Uterus (tissue), 4 donors: Measurements from ENCODE around the gene TRIM60. TPM values are rescaled to one million over a fixed set of nuclear protein-coding genes. Genes with fewer than 3 reads are reported as not detected.
"Not testable (repeated sequence)": the region's sequence is repeated elsewhere in the genome, so short reads cannot be mapped to it uniquely, and the experiment has no call there.

Experiments used
- DNase-seq, 2 donors: peaks; one replicate each; pipeline ENCODE4 v3.0.0-alpha.2; 2019 to 2020
- H3K27ac ChIP-seq, 2 donors: fragments of 200-600 bp; sonication (generic); 1 replicate in 1 of 2; 2 replicates in 1 of 2; pipeline ENCODE4 v1.5.1; 2016 to 2018
- H3K27me3 ChIP-seq, 2 donors: fragments of 200-600 bp; sonication (generic); one replicate each; pipeline ENCODE4 v1.5.1; 2018 to 2019; ENCODE audit warnings: control low read depth in 1 of 2
- H3K36me3 ChIP-seq, 2 donors: fragments of 200-600 bp; sonication (generic); one replicate each; pipeline ENCODE4 v1.5.1; 2019; ENCODE audit warnings: control low read depth in 1 of 2
- H3K4me1 ChIP-seq, 2 donors: fragments of 200-600 bp; sonication (generic); one replicate each; pipeline ENCODE4 v1.5.1; 2018 to 2019; ENCODE audit warnings: control low read depth in 1 of 2
- H3K4me3 ChIP-seq, 2 donors: fragments of 200-600 bp; sonication (generic); 1 replicate in 1 of 2; 2 replicates in 1 of 2; pipeline ENCODE4 v1.5.1; 2018 to 2019; ENCODE audit warnings: mild to moderate bottlenecking in 1 of 2
- H3K9me3 ChIP-seq, 2 donors: fragments of 200-600 bp; sonication (generic); one replicate each; pipeline ENCODE4 v1.5.1; 2019; ENCODE audit warnings: control low read depth in 1 of 2
- CTCF ChIP-seq, 4 experiments: fragments of 200-600 bp in 2 of 4; fragments of 450-650 bp in 2 of 4; sonication (generic) in 2 of 4; IDR thresholded peaks; one replicate each; pipeline ENCODE4 v1.5.1; 2016 to 2019; ENCODE audit warnings: antibody characterized with exemption in 4 of 4, mild to moderate bottlenecking in 2 of 4, moderate library complexity in 1 of 4
- POLR2A ChIP-seq, 2 donors: fragments of 450-650 bp; IDR thresholded peaks; one replicate each; pipeline ENCODE4 v1.6.1; 2016; ENCODE audit warnings: antibody characterized with exemption in 2 of 2, mild to moderate bottlenecking in 1 of 2, moderate library complexity in 1 of 2
- intact Hi-C: fragments of 100-400 bp; cut with DNase I; formaldehyde crosslinking; loops from one replicate; pipeline ENCODE4 v1.15.1; 2023; ENCODE audit warnings: low total_unique reads
- small RNA-seq: library from RNA; depleted of rRNA; stranded (forward); fragments of <200 nt; gene quantifications from one replicate; pipeline ENCODE3, GENCODE V24; 2016
- total RNA-seq, 4 donors: library from RNA; depleted of rRNA in 3 of 4; stranded (reverse); fragments of >200 nt in 3 of 4; gene quantifications; one replicate each; pipeline versions ENCODE4 v1.1.0 to v1.2.4, GENCODE V29; 2014 to 2023
- donor health status: DM: yes; HTN: yes; CAD: no.

TRIM60 gene
- total RNA-seq, 4 donors from 2014 or later, result not detected

- DNase-seq, result no peak
- H3K27ac ChIP-seq, result no peak overlapping the region
- no peaks in the 10 kb centered on the region for H3K4me1 ChIP-seq
- TF ChIP-seq POLR2A (IDR thresholded peaks at IDR 0.05) (no peak), CTCF (IDR thresholded peaks at IDR 0.05) (no peak)
- no peaks in the 10 kb centered on the region for H3K27me3 ChIP-seq
- no peak overlapping the region for H3K4me3 ChIP-seq
- no peaks in the 10 kb centered on the region for H3K9me3 ChIP-seq
- no peaks in the 10 kb centered on the region for H3K36me3 ChIP-seq
- intact Hi-C loops, result no loop called here
Measured at GRCh38 chr4:165079476-165079875, 47.7 kb downstream of the TRIM60 start.

- H3K4me3 ChIP-seq, H3K4me1 ChIP-seq, DNase-seq: not testable (repeated sequence)
Measured at GRCh38 chr4:165084787-165085186, 53.0 kb downstream of the TRIM60 start.

DNA sequence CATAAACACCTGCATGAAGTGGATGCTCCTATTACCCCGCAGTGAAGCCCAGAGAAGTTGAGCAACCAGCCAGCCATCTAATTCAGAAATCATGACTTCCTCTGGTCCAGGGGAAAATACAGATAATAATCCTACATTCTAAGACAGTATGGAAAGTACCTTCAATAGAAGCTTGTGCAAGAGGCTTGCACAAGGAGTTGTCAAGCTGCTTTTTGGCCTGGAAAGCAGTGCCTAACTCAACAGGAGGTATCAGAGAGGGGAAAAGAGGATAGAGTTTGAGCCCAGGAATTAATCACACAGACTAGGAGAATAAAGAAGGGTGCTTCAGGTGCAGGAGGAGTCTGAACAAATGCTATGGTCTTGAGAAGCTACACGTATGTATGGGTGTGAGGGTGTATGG is 54.1 kb downstream of the TRIM60 start:
- Histone ChIP-seq H3K36me3 (no peaks in the 10 kb centered on the region), H3K27me3 (no peaks in the 10 kb centered on the region), H3K9me3 (no peaks in the 10 kb centered on the region), H3K4me3 (no peak overlapping the region), H3K27ac (no peak overlapping the region), H3K4me1 (no peaks in the 10 kb centered on the region)
- intact Hi-C loops, result no loop called here
- DNase-seq, result no peak
- TF ChIP-seq POLR2A (IDR thresholded peaks at IDR 0.05) (no peak), CTCF (IDR thresholded peaks at IDR 0.05) (no peak)

More at GRCh38 chr4:165084787-165085186, 53.0 kb downstream of the TRIM60 start:
- H3K9me3 ChIP-seq, H3K27me3 ChIP-seq, H3K36me3 ChIP-seq, intact Hi-C loops, H3K27ac ChIP-seq: not testable (repeated sequence)

- H3K27me3 ChIP-seq, result no peaks in the 10 kb centered on the region
- no peak for DNase-seq
- H3K4me1 ChIP-seq, result no peaks in the 10 kb centered on the region
- H3K36me3 ChIP-seq, result no peaks in the 10 kb centered on the region
- no peak overlapping the region for H3K27ac ChIP-seq
- H3K9me3 ChIP-seq, result no peaks in the 10 kb centered on the region
- intact Hi-C loops, result no loop called here
- no peak overlapping the region for H3K4me3 ChIP-seq
- TF ChIP-seq POLR2A (IDR thresholded peaks at IDR 0.05), result no peak
- no peak for TF ChIP-seq CTCF (IDR thresholded peaks at IDR 0.05)
Measured at GRCh38 chr4:165088366-165088765, 56.6 kb downstream of the TRIM60 start.

Small RNAs within 50 kb of the gene (small RNA-seq; reads per million reads assigned to genes)
- gene AC106872.12, result not detected

Other genes with a start within 250 kb of the TRIM60 start
- gene APELA, start 154.8 kb upstream of the TRIM60 start, total RNA-seq, result 1 to 10 TPM in 1 of 4 donors, not detected in 3; 1.4 TPM
- 1 to 10 TPM in 1 of 4 donors, under 1 TPM in 1, not detected in 2; 0.27 to 4.1 TPM for gene TRIM61, start 54.3 kb upstream of the TRIM60 start, total RNA-seq
- gene TRIM75, start 21.9 kb downstream of the TRIM60 start, total RNA-seq, result not detected
- 10 to 100 TPM in 2 of 4 donors, 1 to 10 TPM in 2; 2.0 to 25.4 (median 9.3) TPM for gene TMEM192, start 80.9 kb downstream of the TRIM60 start, total RNA-seq
- 10 to 100 TPM in 3 of 4 donors, 1 to 10 TPM in 1; 6.1 to 68.2 (median 26.2) TPM for gene KLHL2, start 175.6 kb downstream of the TRIM60 start, total RNA-seq